NT2/D1 (cell line): Measurements from ENCODE around the gene PRKCH.

ENCODE experiments used
- DNase-seq: peaks from one replicate; pipeline ENCODE4 v3.0.0-alpha.2; 2011; ENCODE audit warnings: low read depth, low spot score
- H3K27me3 ChIP-seq: 2 replicates; pipeline ENCODE4 v1.6.0; 2011; ENCODE audit warnings: mild to moderate bottlenecking; ENCODE audit not compliant: insufficient read length, insufficient read depth
- H3K36me3 ChIP-seq: 2 replicates; pipeline ENCODE4 v1.6.1; 2011; ENCODE audit warnings: mild to moderate bottlenecking, low read length, mixed read lengths; ENCODE audit not compliant: insufficient read depth, insufficient read length
- H3K4me1 ChIP-seq: 2 replicates; pipeline ENCODE4 v1.5.1; 2011; ENCODE audit not compliant: insufficient read depth, insufficient read length
- H3K4me3 ChIP-seq: 2 replicates; pipeline ENCODE4 v1.5.1; 2011; ENCODE audit warnings: low read depth; ENCODE audit not compliant: insufficient read length
- H3K9ac ChIP-seq: 2 replicates; pipeline ENCODE4 v1.6.0; 2011; ENCODE audit warnings: low read depth; ENCODE audit not compliant: insufficient read length
- H3K9me3 ChIP-seq: 2 replicates; pipeline ENCODE4 v1.5.1; 2011; ENCODE audit warnings: mild to moderate bottlenecking, low read length; ENCODE audit not compliant: insufficient read depth
- SUZ12 ChIP-seq: IDR thresholded peaks from 2 replicates; pipeline ENCODE4 v1.6.1; 2011; ENCODE audit not compliant: insufficient read length, insufficient read depth; ENCODE audit errors: extremely low read depth
- YY1 ChIP-seq: IDR thresholded peaks from 2 replicates; pipeline ENCODE4 v1.6.1; 2011; ENCODE audit not compliant: insufficient read length, insufficient read depth
- ZNF274 ChIP-seq: IDR thresholded peaks from 2 replicates; pipeline ENCODE4 v1.6.1; 2011; ENCODE audit warnings: mild to moderate bottlenecking, low read depth, low read length

Gene PRKCH

GRCh38 chr14:61537563-61538463, 216.4 kb downstream of the PRKCH start:
- no peaks in the 10 kb centered on the region for H3K36me3 ChIP-seq
- H3K9me3 ChIP-seq, result no peaks in the 10 kb centered on the region
- H3K4me1 ChIP-seq, result peaks cover 7% of the 10 kb centered on the region
- no peak for DNase-seq
- no peak overlapping the region for H3K4me3 ChIP-seq
- TF ChIP-seq YY1, result no peak
- no peak for TF ChIP-seq SUZ12
- TF ChIP-seq ZNF274, result no peak
- H3K27me3 ChIP-seq, result no peaks in the 10 kb centered on the region
- H3K9ac ChIP-seq, result no peak overlapping the region

DNA sequence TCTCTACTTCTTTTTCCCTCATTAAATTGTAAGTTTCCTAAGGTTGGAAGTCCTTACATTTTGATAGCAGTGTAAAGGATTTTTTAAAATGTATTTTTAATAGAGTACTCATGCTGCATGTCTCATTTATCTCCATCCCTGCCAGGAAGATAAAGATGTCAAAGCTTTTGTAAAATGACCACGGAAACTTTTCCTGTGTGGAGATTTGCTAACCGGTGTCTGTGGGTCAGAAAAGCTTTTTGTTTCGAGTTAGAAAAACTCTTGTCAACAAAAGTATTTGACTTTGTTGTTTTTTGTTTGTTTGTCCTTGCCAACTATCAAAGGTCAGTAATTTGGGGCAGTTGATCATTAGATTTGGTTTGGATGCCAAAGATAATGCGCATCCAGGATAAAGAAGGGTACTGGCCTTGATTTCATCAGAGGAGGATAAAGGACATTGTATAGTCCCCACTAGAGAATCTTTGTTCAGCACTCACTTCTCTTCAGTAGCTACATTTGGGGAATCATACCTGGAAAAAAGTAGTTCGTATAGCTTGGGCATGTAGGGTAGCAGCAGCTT, 217.2 kb downstream of the PRKCH start:
- no peak for DNase-seq
- TF ChIP-seq YY1 (no peak), SUZ12 (no peak), ZNF274 (no peak)
- Histone ChIP-seq H3K9ac (no peak overlapping the region), H3K36me3 (no peaks in the 10 kb centered on the region), H3K4me3 (no peak overlapping the region), H3K9me3 (no peaks in the 10 kb centered on the region), H3K27me3 (no peaks in the 10 kb centered on the region), H3K4me1 (peaks cover 4% of the 10 kb centered on the region)

DNA sequence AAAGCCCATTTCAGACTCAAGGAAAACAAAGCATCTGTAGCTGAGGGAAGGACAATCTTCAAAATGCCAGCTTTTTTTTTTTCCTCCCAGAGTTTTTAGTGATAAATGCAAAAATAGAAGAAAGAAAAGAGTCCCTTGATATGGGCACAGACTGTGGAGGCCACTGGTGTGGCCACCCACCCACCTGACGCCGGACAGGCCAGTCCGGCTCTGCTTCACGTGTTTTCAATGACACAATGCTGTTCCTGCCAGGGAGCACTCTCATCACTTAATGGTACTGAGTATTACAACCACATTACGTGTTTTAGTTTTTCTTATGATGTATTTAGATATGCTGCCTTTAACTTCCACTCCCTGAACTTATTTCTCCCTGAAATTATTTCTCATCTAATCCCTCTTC, 218.3 kb downstream of the PRKCH start:
- no peaks in the 10 kb centered on the region for H3K27me3 ChIP-seq
- peaks cover 3% of the 10 kb centered on the region for H3K4me1 ChIP-seq
- no peaks in the 10 kb centered on the region for H3K9me3 ChIP-seq
- no peak overlapping the region for H3K4me3 ChIP-seq
- DNase-seq, result no peak
- TF ChIP-seq ZNF274, result no peak
- no peak for TF ChIP-seq YY1
- TF ChIP-seq SUZ12, result no peak
- H3K9ac ChIP-seq, result no peak overlapping the region
- no peaks in the 10 kb centered on the region for H3K36me3 ChIP-seq

- no peak for TF ChIP-seq YY1
- no peak for TF ChIP-seq SUZ12
- no peak for TF ChIP-seq ZNF274
- Histone ChIP-seq H3K36me3 (no peaks in the 10 kb centered on the region), H3K9ac (no peak overlapping the region), H3K4me1 (peaks cover 3% of the 10 kb centered on the region), H3K4me3 (no peak overlapping the region), H3K27me3 (no peaks in the 10 kb centered on the region), H3K9me3 (no peaks in the 10 kb centered on the region)
- DNase-seq, result no peak
Observed at GRCh38 chr14:61540931-61541330, 219.6 kb downstream of the PRKCH start.

DNA sequence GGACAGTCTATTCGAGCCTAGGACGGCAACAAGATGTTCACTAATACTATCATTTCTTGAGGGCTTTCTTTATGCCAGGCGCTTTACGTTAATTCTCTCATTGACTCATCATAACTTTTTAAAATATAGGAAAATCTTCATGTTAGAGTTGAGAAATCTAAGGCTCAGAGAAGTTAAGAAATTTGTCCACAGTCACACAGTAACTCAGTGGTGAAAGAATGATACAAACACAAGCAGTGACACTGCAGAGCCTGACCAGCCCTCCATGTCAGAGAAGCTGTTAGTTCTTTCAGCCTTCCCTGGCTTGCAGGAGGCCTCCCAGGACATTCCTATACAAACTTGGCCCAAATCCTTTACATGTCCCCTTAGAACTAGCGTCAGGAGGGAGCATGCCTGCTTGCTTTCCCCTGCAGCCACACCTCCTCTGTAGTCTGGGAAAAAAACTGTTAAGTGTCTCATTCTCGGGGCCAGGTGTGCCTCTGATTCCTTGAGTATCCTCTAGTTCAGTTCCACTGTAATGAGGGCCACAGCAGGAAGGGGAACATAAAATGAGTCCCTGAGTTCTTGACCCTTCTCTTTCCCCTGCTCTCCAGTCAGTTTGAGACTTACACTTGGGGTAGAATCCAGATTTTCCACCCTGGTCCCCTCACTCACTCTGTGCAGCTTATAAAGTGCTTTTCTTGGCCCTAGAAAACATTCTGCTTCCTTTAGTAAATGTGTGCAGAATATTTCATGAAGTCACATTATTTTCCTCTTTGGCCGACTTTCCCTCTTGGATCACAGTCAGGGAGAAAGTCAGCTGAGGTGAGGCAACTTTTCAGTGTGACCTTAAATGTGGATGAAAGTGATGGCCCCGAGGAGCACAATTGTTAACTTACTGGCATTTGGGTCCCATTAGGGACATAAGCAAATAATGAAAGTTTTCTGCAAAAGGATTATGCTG, 221.7 kb downstream of the PRKCH start:
- TF ChIP-seq SUZ12 (no peak), ZNF274 (no peak), YY1 (no peak)
- Histone ChIP-seq H3K9ac (no peak overlapping the region), H3K27me3 (no peaks in the 10 kb centered on the region), H3K4me3 (no peak overlapping the region), H3K36me3 (no peaks in the 10 kb centered on the region), H3K4me1 (no peaks in the 10 kb centered on the region), H3K9me3 (no peaks in the 10 kb centered on the region)
- no peak for DNase-seq

- DNase-seq, result no peak
- Histone ChIP-seq H3K36me3 (no peaks in the 10 kb centered on the region), H3K9ac (no peak overlapping the region), H3K4me3 (no peak overlapping the region), H3K9me3 (no peaks in the 10 kb centered on the region), H3K4me1 (no peaks in the 10 kb centered on the region), H3K27me3 (no peaks in the 10 kb centered on the region)
- TF ChIP-seq SUZ12 (no peak), YY1 (no peak), ZNF274 (no peak)
Observed at GRCh38 chr14:61543946-61544345, 222.6 kb downstream of the PRKCH start.
